ENCODE results near the gene ARID3A.

GRCh38 chr19:995051-995827 is 69.4 kb downstream of the ARID3A start:
- TF ChIP-seq, protein P1, sequence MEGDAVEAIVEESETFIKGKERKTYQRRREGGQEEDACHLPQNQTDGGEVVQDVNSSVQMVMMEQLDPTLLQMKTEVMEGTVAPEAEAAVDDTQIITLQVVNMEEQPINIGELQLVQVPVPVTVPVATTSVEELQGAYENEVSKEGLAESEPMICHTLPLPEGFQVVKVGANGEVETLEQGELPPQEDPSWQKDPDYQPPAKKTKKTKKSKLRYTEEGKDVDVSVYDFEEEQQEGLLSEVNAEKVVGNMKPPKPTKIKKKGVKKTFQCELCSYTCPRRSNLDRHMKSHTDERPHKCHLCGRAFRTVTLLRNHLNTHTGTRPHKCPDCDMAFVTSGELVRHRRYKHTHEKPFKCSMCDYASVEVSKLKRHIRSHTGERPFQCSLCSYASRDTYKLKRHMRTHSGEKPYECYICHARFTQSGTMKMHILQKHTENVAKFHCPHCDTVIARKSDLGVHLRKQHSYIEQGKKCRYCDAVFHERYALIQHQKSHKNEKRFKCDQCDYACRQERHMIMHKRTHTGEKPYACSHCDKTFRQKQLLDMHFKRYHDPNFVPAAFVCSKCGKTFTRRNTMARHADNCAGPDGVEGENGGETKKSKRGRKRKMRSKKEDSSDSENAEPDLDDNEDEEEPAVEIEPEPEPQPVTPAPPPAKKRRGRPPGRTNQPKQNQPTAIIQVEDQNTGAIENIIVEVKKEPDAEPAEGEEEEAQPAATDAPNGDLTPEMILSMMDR (conservative IDR thresholded peaks at IDR 0.05; ENCODE audit: low read depth, low read length): no peak
- TF ChIP-seq EZH2 (IDR thresholded peaks at IDR 0.05; ENCODE audit: low read length, unreplicated experiment) (no peak), EZH2phosphoT487 (IDR thresholded peaks at IDR 0.05; ENCODE audit: borderline replicate concordance, low read length) (no peak)
